ENCODE data around the gene SMKR1.

DNA sequence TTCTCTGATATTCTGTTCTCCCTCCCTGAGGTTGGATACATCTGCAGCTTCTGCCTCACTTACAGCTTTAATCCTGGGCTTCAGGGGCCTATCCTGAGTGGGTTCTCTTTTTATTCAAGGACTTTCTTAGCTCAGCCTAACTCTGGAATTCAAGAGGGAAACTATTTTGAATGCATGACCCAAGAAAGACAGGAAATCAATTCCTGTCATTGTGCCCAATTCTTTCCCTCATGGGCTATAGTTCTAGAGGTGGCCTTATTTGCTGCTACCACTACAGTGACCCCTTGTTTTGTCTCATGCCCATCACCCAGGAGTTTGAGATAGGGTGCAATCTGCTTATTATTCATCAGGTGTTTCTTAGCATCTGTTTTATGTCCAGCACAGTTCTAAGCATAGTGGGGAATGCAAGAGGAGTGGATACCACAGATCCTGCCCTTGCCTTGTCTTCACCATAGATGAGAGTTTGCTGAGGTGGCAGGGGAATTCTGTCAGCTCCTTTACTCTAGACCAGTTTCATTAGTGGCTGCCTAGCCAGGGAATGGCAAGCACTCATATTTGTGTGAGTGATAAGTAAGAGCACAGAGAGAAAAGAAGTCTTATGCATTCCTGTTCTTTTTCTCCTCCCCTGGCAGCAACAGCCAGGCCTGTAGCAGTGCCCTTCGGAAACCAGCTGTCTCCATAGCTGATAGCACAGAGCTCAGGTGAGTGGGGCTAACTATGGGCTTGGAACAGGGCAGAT, 48.7 kb upstream of the SMKR1 start:
- TF ChIP-seq, protein P1, sequence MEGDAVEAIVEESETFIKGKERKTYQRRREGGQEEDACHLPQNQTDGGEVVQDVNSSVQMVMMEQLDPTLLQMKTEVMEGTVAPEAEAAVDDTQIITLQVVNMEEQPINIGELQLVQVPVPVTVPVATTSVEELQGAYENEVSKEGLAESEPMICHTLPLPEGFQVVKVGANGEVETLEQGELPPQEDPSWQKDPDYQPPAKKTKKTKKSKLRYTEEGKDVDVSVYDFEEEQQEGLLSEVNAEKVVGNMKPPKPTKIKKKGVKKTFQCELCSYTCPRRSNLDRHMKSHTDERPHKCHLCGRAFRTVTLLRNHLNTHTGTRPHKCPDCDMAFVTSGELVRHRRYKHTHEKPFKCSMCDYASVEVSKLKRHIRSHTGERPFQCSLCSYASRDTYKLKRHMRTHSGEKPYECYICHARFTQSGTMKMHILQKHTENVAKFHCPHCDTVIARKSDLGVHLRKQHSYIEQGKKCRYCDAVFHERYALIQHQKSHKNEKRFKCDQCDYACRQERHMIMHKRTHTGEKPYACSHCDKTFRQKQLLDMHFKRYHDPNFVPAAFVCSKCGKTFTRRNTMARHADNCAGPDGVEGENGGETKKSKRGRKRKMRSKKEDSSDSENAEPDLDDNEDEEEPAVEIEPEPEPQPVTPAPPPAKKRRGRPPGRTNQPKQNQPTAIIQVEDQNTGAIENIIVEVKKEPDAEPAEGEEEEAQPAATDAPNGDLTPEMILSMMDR (IDR thresholded peaks at IDR 0.05; ENCODE audit: insufficient read depth, low read length), result no peak
- TF ChIP-seq GABPA (IDR thresholded peaks at IDR 0.05; ENCODE audit: low read depth) (no peak), POLR2AphosphoS5 (IDR thresholded peaks at IDR 0.05; ENCODE audit: low read depth) (no peak)
- TF ChIP-seq, protein P2, sequence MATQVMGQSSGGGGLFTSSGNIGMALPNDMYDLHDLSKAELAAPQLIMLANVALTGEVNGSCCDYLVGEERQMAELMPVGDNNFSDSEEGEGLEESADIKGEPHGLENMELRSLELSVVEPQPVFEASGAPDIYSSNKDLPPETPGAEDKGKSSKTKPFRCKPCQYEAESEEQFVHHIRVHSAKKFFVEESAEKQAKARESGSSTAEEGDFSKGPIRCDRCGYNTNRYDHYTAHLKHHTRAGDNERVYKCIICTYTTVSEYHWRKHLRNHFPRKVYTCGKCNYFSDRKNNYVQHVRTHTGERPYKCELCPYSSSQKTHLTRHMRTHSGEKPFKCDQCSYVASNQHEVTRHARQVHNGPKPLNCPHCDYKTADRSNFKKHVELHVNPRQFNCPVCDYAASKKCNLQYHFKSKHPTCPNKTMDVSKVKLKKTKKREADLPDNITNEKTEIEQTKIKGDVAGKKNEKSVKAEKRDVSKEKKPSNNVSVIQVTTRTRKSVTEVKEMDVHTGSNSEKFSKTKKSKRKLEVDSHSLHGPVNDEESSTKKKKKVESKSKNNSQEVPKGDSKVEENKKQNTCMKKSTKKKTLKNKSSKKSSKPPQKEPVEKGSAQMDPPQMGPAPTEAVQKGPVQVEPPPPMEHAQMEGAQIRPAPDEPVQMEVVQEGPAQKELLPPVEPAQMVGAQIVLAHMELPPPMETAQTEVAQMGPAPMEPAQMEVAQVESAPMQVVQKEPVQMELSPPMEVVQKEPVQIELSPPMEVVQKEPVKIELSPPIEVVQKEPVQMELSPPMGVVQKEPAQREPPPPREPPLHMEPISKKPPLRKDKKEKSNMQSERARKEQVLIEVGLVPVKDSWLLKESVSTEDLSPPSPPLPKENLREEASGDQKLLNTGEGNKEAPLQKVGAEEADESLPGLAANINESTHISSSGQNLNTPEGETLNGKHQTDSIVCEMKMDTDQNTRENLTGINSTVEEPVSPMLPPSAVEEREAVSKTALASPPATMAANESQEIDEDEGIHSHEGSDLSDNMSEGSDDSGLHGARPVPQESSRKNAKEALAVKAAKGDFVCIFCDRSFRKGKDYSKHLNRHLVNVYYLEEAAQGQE (IDR thresholded peaks at IDR 0.05; ENCODE audit: insufficient replicate concordance, low read depth), result no peak
